Chondrocyte (in vitro differentiated cells): Measurements from ENCODE around the gene OBP2A. TPM values are rescaled to one million over a fixed set of nuclear protein-coding genes. Genes with fewer than 3 reads are reported as not detected.

Experiments used
- DNase-seq: peaks from one replicate; pipeline ENCODE4 v3.0.0; 2021; ENCODE audit warnings: mixed read lengths, low spot score
- H3K27ac Mint-ChIP-seq: one replicate; pipeline ENCODE4 v1.8.0; 2021; ENCODE audit warnings: mild to moderate bottlenecking, moderate library complexity, mixed read lengths; ENCODE audit not compliant: unreplicated experiment
- H3K27me3 Mint-ChIP-seq: 2 replicates; pipeline ENCODE4 v1.8.0; 2021; ENCODE audit warnings: low read depth, mixed read lengths
- H3K36me3 Mint-ChIP-seq: 2 replicates; pipeline ENCODE4 v1.8.0; 2021; ENCODE audit warnings: low read depth, mixed read lengths
- H3K4me1 Mint-ChIP-seq: 2 replicates; pipeline ENCODE4 v1.8.0; 2021; ENCODE audit warnings: low read depth, mild to moderate bottlenecking, mixed read lengths
- H3K4me3 Mint-ChIP-seq: one replicate; pipeline ENCODE4 v1.8.0; 2021; ENCODE audit warnings: mild to moderate bottlenecking, moderate library complexity, mixed read lengths; ENCODE audit not compliant: unreplicated experiment
- H3K9me3 Mint-ChIP-seq: 2 replicates; pipeline ENCODE4 v1.8.0; 2021; ENCODE audit warnings: low read depth, mixed read lengths
- CTCF ChIP-seq: fragments of 200-600 bp; sonication (generic); IDR thresholded peaks from 2 replicates; pipeline ENCODE4 v1.5.0; 2021; ENCODE audit warnings: antibody characterized with exemption, mild to moderate bottlenecking, moderate library complexity
- total RNA-seq: library from RNA; stranded (reverse); gene quantifications from 3 replicates; pipeline ENCODE4 v1.2.1, GENCODE V29; 2021

Gene OBP2A
- total RNA-seq, 1 donor from 2014 or later: 0.50 TPM

GRCh38 chr9:135565141-135565628, 19.3 kb downstream of the OBP2A start:
- peaks cover 12% of the 10 kb centered on the region for H3K9me3 Mint-ChIP-seq
- H3K4me3 Mint-ChIP-seq: no peak overlapping the region
- peak; percentile 68 for DNase-seq
- H3K27me3 Mint-ChIP-seq: peaks cover 28% of the 10 kb centered on the region
- peaks cover 4% of the 10 kb centered on the region for H3K36me3 Mint-ChIP-seq
- H3K4me1 Mint-ChIP-seq: no peaks in the 10 kb centered on the region
- no peak overlapping the region for H3K27ac Mint-ChIP-seq
- TF ChIP-seq CTCF: no peak

GRCh38 chr9:135565636-135566035, 19.7 kb downstream of the OBP2A start:
- Mint-ChIP-seq H3K4me3 (no peak overlapping the region), H3K4me1 (no peaks in the 10 kb centered on the region), H3K36me3 (peaks cover 4% of the 10 kb centered on the region), H3K9me3 (peaks cover 15% of the 10 kb centered on the region), H3K27ac (no peak overlapping the region), H3K27me3 (peaks cover 28% of the 10 kb centered on the region)
- TF ChIP-seq CTCF: no peak
- DNase-seq: peak; percentile 60

- DNase-seq: no peak
- Mint-ChIP-seq H3K9me3 (peaks cover 20% of the 10 kb centered on the region), H3K27me3 (peaks cover 30% of the 10 kb centered on the region), H3K4me1 (no peaks in the 10 kb centered on the region), H3K27ac (no peak overlapping the region), H3K36me3 (peaks cover 4% of the 10 kb centered on the region), H3K4me3 (no peak overlapping the region)
- no peak for TF ChIP-seq CTCF
Measured at GRCh38 chr9:135566552-135566951, 20.6 kb downstream of the OBP2A start.

- no peak for TF ChIP-seq CTCF
- Mint-ChIP-seq H3K27ac (no peak overlapping the region), H3K27me3 (peaks cover 30% of the 10 kb centered on the region)
Measured at GRCh38 chr9:135567311-135567710, 21.4 kb downstream of the OBP2A start.

GRCh38 chr9:135568026-135568425, 22.1 kb downstream of the OBP2A start:
- Mint-ChIP-seq H3K4me3 (no peak overlapping the region), H3K36me3 (peaks cover 4% of the 10 kb centered on the region), H3K27ac (no peak overlapping the region), H3K27me3 (peaks cover 30% of the 10 kb centered on the region), H3K4me1 (no peaks in the 10 kb centered on the region), H3K9me3 (peaks cover 20% of the 10 kb centered on the region)
- DNase-seq: no peak
- no peak for TF ChIP-seq CTCF

More at GRCh38 chr9:135567311-135567710, 21.4 kb downstream of the OBP2A start:
- no peak for DNase-seq
- H3K4me1 Mint-ChIP-seq: no peaks in the 10 kb centered on the region
- H3K9me3 Mint-ChIP-seq: peaks cover 20% of the 10 kb centered on the region
- H3K4me3 Mint-ChIP-seq: no peak overlapping the region
- H3K36me3 Mint-ChIP-seq: peaks cover 4% of the 10 kb centered on the region
